ENCODE data around the gene LMBR1. TPM values are rescaled to one million over a fixed set of nuclear protein-coding genes. Genes with fewer than 3 reads are reported as not detected.

Gene LMBR1
- total RNA-seq, 8 experiments from 2014 or later, result 26.4 to 64.1 (median 31.4) TPM

DNA sequence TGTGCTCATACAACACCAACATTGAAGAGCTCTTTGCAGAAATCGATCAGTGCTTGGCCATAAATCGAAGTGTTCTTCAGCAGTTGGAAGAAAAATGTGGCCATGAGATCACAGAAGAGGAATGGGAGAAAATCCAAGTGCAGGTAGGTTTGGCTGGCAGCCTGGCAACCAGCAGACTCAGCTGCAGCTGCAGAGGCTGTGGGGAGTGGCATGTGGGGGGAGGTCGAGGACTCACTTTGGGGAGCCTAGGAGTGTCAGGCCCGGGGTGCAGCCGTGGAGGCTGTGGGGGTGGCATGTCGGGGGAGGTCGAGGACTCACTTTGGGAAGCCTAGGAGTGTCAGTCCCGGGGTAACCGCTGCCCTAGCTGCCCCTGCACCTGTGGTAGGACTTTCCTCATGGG, 217.3 kb downstream of the LMBR1 start:
- no peak overlapping the region for H3K4me3 ChIP-seq
- in situ Hi-C loops (cut with MboI; ENCODE audit: low pct_unique_long_range_greater_than_20kb in 2 of 9, low sequenced_read_pairs in 9 of 9, unreplicated experiment in 9 of 9), result no loop called here
- no peak overlapping the region for H3K27ac ChIP-seq
- no peaks in the 10 kb centered on the region for H3K4me1 ChIP-seq (replicated peaks in 1 of 2)
- 81 to 100% (median 94%) methylated on average over 1 to 2 of the region's 9 CpGs; no CpG with 5 or more reads in 5 of the 10 experiments for WGBS, 10 experiments
- ATAC-seq (replicated peaks in 6 of 8), result no peak

DNA sequence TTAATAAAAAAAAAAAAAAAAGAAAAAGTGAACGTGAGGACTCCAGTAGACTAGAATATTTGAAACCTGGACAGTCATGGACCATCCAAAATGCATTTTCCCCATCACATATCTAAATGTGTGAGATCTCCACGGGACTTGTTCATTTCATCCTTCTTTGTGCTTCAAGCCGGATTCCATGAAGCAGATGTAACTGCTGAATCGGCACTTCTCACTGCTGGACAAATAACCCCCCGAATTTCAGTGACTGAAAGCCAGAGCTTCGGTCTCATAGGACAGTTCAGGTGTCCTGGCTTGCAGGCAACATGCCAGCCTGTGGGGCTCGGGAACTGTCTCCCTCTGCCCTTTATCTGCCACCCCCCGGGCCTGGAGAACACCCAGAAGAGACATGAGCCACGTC, 219.1 kb downstream of the LMBR1 start:
- H3K27ac ChIP-seq, result no peak overlapping the region
- H3K4me3 ChIP-seq, result no peak overlapping the region
- H3K4me1 ChIP-seq (replicated peaks in 1 of 2), result no peaks in the 10 kb centered on the region
- in situ Hi-C loops (cut with MboI; ENCODE audit: low pct_unique_long_range_greater_than_20kb in 2 of 9, low sequenced_read_pairs in 9 of 9, unreplicated experiment in 9 of 9), result no loop called here
- WGBS, 10 experiments, result 89 to 100% (median 94%) methylated on average over 1 to 5 of the region's 9 CpGs; no CpG with 5 or more reads in 3 of the 10 experiments
- ATAC-seq (replicated peaks in 6 of 8), result no peak

DNA sequence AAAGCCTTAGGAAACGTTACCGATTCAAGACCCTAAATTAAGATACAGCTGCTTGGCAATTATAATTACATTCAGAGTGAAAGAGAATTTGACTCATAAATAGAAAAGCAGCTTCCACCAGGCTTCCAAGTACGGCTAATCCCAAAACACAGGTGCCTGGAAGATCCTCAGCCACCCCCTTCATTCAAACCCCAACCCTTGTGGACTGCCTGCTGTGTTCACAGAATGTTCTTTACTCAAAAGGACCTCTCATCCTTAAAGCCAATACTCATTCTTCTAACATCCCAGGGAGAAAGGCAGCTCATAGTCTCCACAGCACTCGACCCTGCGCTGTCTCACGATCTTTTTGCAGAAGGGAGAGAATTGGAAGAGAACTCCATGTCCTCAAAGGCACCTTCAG, 219.5 kb downstream of the LMBR1 start:
- Histone ChIP-seq H3K4me3 (no peak overlapping the region), H3K4me1 (replicated peaks in 1 of 2) (no peaks in the 10 kb centered on the region), H3K27ac (no peak overlapping the region)
- in situ Hi-C loops (cut with MboI; ENCODE audit: low pct_unique_long_range_greater_than_20kb in 2 of 9, low sequenced_read_pairs in 9 of 9, unreplicated experiment in 9 of 9), result no loop called here
- ATAC-seq (replicated peaks in 6 of 8), result no peak
- WGBS, 10 experiments, result 74 to 92% (median 87%) methylated on average over 3 to 5 of the region's 6 CpGs; no CpG with 5 or more reads in 1 of the 10 experiments

DNA sequence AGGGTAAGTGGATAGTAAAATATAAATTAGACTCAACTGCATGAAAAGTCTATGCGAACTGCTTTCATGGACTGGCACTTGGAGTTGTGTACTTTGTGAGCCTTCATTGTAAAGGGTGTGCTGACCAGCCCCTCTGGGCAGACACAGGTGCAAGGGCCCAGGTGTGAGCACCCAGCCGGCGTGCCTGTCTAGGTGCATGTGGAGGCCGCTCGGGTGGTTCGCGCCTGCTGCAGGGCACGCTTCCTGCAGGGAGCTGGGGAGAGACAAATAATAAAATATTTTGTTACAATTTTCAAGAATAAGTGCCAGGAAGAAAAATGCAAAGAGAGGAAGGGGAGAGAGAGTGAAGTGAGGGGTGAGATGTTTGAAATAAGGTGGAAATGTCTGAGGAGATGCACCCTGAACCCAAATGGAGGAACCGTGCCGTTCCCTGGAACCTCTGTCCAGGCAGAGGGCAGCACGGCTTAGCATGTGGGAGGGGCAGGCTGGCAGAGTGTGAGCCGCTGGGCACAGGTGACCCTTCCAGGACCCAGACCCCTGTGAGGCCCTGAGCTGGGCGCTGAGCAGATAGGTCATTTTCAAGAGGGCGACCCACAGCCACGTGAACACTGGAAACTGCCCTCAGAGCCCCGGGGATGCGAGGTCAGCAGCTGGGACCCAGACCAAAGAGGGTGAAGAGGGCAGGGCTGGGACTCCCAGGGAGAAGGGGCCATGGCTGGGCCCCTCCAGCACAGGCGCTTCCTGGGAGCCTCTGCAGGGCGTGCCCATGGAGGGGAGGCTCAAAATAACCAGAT, 223.8 kb downstream of the LMBR1 start:
- no peaks in the 10 kb centered on the region for H3K4me1 ChIP-seq (replicated peaks in 1 of 2)
- no peak for ATAC-seq (replicated peaks in 6 of 8)
- WGBS, 10 experiments, result 60 to 100% (median 98%) methylated on average over 1 to 12 of the region's 19 CpGs; no CpG with 5 or more reads in 1 of the 10 experiments
- in situ Hi-C loops (cut with MboI; ENCODE audit: low pct_unique_long_range_greater_than_20kb in 2 of 9, low sequenced_read_pairs in 9 of 9, unreplicated experiment in 9 of 9), result no loop called here
- no peak overlapping the region for H3K27ac ChIP-seq
- no peak overlapping the region for H3K4me3 ChIP-seq

DNA sequence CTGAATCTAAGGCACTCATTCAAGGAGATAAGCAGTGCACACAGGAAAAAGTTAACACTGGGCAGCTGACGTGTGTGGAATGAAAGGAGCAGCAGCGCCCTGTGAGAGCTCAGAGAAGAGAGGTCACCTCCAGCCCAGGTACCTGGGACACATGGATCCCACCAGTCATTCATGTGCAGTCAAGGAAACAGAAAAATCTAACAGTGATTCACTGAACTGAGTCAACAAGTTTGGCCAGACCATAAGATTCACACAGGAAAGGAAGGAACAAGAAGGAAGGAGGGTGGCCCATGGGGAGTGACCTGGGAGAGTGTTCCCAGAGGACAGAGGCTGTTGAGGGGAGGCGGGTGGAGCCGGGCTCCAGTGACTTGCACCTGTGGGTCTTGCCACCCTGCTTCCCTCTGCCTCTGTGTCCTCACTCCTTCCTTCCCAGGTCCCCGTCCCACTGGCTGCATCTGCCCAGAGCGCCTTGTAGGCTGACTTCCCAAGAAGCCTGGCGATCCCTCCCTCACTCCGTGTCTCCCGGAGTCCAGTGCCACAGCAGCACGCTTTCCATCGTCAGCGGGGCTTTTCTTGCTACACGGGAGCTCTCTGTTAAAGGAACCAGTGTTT, 224.7 kb downstream of the LMBR1 start:
- H3K4me1 ChIP-seq (replicated peaks in 1 of 2), result no peaks in the 10 kb centered on the region
- ATAC-seq (replicated peaks in 6 of 8), result peak in 1 of 8 experiments; percentile 22
- in situ Hi-C loops (cut with MboI; ENCODE audit: low pct_unique_long_range_greater_than_20kb in 2 of 9, low sequenced_read_pairs in 9 of 9, unreplicated experiment in 9 of 9), result no loop called here
- WGBS, 10 experiments, result 60 to 92% (median 84%) methylated on average over 1 to 7 of the region's 13 CpGs; no CpG with 5 or more reads in 2 of the 10 experiments
- H3K4me3 ChIP-seq, result no peak overlapping the region
- no peak overlapping the region for H3K27ac ChIP-seq

DNA sequence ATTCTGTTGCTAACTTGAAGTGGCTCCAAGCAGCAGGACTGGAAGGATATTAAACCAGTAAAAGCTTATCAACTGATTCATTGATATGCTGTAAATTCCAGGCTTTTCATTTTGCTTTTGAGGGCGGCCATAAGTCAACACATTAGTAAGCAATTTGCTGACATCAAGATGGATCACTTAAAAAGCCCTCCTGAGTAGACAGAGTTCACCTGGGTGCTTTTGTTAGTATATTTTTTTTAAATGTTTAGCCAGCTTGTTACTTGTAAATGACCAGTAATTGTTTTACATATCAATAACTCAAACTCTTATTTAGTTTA, 225.9 kb downstream of the LMBR1 start:
- 0 to 100% (median 18%) methylated on average over 1 of the region's 1 CpG; no CpG with 5 or more reads in 3 of the 10 experiments for WGBS, 10 experiments
- no peak overlapping the region for H3K27ac ChIP-seq
- in situ Hi-C loops (cut with MboI; ENCODE audit: low pct_unique_long_range_greater_than_20kb in 2 of 9, low sequenced_read_pairs in 9 of 9, unreplicated experiment in 9 of 9), result no loop called here
- no peak overlapping the region for H3K4me3 ChIP-seq
- ATAC-seq (replicated peaks in 6 of 8), result no peak
- H3K4me1 ChIP-seq (replicated peaks in 1 of 2), result no peaks in the 10 kb centered on the region

DNA sequence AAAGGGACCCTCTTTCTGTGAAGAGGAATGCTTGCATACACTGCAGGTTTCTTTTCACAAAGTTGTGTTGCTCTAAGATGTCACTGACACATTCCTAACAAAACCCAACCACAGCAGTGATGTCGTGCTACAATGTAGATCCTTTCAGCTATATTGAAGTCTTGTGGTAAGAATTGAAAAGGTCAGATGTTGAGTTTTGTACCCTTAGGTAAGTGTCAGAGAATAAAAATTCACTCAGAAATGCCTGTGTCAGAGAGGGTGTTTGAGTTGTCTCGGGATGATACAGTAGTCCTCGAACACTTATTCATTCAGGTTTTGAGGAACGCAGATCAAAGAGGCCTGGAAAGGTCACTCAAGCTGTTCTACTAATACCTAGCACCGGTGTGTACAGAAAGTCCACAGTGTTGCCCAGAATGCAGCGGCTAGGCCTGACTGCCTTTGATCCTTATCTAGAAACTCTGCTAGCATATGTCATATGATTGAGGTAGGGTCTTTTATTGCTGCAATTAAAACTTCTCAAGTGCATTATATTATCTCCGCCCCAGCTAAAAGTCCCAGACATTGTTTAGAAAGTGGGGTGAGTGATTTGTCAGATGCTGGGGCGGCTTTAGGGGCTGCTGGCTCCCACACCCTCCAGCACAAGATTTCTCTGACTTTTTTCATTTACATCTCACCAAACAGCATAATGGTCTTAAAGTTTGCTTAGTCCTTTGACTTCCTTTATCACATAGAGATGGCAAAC, 226.4 kb downstream of the LMBR1 start:
- 20 to 88% (median 71%) methylated on average over 1 to 7 of the region's 8 CpGs; no CpG with 5 or more reads in 1 of the 10 experiments for WGBS, 10 experiments
- Histone ChIP-seq H3K27ac (no peak overlapping the region), H3K4me1 (replicated peaks in 1 of 2) (no peaks in the 10 kb centered on the region), H3K4me3 (no peak overlapping the region)
- in situ Hi-C loops (cut with MboI; ENCODE audit: low pct_unique_long_range_greater_than_20kb in 2 of 9, low sequenced_read_pairs in 9 of 9, unreplicated experiment in 9 of 9), result no loop called here
- ATAC-seq (replicated peaks in 6 of 8), result peak in 3 of 8 experiments; percentile 20 to 77 (median 36)

DNA sequence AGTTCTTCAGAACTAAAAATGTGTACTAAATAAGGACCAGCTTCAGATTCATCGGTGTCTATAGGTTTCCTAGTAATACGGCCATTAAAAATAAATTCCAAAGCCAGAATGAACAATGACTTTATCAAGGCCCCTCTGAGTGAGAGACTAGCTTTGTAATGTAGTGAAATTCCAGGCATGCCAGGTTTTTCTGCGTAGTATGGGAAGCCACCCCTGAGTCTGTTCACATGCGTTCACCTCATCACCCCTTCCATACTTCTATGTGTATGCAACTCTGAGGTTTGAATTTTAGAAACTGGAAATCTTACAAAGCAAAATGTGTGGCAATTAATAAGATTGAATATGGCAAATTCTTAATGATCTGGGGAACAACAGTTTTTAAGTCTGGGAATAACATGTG, 227.9 kb downstream of the LMBR1 start:
- peak in 2 of 8 experiments; percentile 41 to 59 for ATAC-seq (replicated peaks in 6 of 8)
- H3K4me1 ChIP-seq (replicated peaks in 1 of 2), result no peaks in the 10 kb centered on the region
- 80 to 100% (median 90%) methylated on average over 1 to 4 of the region's 4 CpGs; no CpG with 5 or more reads in 1 of the 10 experiments for WGBS, 10 experiments
- in situ Hi-C loops (cut with MboI; ENCODE audit: low pct_unique_long_range_greater_than_20kb in 2 of 9, low sequenced_read_pairs in 9 of 9, unreplicated experiment in 9 of 9), result no loop called here
- H3K4me3 ChIP-seq, result no peak overlapping the region
- no peak overlapping the region for H3K27ac ChIP-seq

DNA sequence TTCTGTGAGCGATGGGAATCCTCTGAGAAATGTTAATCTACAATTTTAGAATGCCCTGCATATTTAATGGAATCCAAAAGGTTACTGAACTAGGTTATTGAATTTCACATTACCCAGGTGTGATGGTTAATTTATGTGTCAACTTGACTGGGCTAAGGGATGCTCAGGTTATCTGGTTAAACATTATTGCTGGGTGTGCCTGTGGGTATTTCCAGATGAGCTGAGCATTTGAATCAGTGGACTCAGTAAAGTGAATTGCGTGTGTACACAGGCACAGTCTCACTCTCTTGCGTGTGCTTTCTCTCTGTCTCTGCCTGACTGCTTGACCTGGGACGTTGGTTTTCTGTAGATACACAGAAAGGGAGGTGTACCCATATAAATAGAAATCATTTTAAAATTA, 230.7 kb downstream of the LMBR1 start:
- Histone ChIP-seq H3K27ac (no peak overlapping the region), H3K4me1 (replicated peaks in 1 of 2) (no peaks in the 10 kb centered on the region), H3K4me3 (no peak overlapping the region)
- no peak for ATAC-seq (replicated peaks in 6 of 8)
- in situ Hi-C loops (cut with MboI; ENCODE audit: low pct_unique_long_range_greater_than_20kb in 2 of 9, low sequenced_read_pairs in 9 of 9, unreplicated experiment in 9 of 9), result no loop called here
- WGBS, 10 experiments, result 55 to 100% (median 82%) methylated on average over 1 to 4 of the region's 4 CpGs

DNA sequence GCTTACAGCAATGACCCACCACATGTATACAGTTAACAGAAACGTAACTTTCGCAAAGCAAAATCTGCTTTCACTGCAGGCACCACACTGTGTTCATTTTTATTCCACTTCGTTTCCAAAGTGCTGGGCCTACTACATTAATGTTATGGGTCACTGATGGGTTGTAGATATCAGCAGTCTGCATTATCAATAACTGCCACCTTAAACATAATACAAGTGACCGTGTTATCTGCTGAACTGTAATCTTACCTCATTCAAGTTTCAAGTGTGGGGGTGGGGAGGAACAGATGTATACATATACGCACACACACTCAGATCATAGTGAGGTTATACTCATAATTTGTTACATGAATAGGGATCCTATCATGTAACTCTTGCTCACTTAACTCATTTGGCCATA, 231.3 kb downstream of the LMBR1 start:
- Histone ChIP-seq H3K4me3 (no peak overlapping the region), H3K27ac (no peak overlapping the region), H3K4me1 (replicated peaks in 1 of 2) (peaks cover 0 to 4% of the 10 kb centered on the region in 2 donors)
- in situ Hi-C loops (cut with MboI; ENCODE audit: low pct_unique_long_range_greater_than_20kb in 2 of 9, low sequenced_read_pairs in 9 of 9, unreplicated experiment in 9 of 9), result no loop called here
- 83 to 100% (median 100%) methylated on average over 1 to 5 of the region's 5 CpGs for WGBS, 10 experiments
- ATAC-seq (replicated peaks in 6 of 8), result no peak

DNA sequence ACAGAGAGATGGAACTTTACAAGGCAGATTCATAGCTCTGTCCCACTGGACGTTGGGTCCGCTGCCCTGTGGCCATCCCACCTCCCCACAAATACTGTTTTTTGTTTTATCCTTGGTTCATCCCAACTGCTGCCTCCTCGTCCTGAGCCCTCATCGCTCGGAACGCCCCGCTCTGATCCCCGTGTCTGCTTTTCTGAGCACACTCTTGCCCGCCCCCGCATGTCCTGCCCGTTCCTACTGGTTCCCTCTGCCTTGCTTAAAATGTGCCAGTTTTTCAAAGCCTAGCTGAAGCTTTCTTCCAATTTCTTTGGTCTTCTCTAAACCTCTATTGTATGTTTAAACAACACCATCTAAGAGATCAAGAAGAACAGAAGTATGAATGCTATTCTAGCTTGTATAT, 233.0 kb downstream of the LMBR1 start:
- in situ Hi-C loops (cut with MboI; ENCODE audit: low pct_unique_long_range_greater_than_20kb in 2 of 9, low sequenced_read_pairs in 9 of 9, unreplicated experiment in 9 of 9), result no loop called here
- Histone ChIP-seq H3K27ac (no peak overlapping the region), H3K4me3 (no peak overlapping the region), H3K4me1 (replicated peaks in 1 of 2) (peaks cover 0 to 5% of the 10 kb centered on the region in 2 donors)
- ATAC-seq (replicated peaks in 6 of 8), result no peak
- 60 to 95% (median 85%) methylated on average over 6 to 11 of the region's 11 CpGs; no CpG with 5 or more reads in 2 of the 10 experiments for WGBS, 10 experiments

DNA sequence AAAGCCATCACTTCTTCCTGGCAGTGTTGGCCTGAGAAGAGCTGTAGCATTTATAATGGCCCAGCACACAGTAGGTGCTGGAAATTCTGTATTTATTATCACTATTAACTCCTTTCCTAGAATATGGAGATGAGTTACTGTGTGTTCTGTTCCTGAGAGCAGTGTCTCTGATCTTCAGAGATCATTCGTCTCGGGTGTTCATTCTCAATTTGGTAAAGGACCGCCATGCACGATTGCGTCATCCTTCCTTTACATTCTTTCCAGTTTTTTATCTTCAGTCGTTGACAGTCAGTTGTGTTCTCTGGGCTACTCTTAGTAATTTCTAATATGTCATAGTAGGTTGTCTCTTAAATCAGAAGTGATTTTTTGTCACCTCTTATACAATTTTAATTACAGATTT, 233.8 kb downstream of the LMBR1 start:
- H3K27ac ChIP-seq, result no peak overlapping the region
- H3K4me1 ChIP-seq (replicated peaks in 1 of 2), result peaks cover 0 to 5% of the 10 kb centered on the region in 2 donors
- no peak overlapping the region for H3K4me3 ChIP-seq
- WGBS, 10 experiments, result 57 to 100% (median 96%) methylated on average over 3 to 6 of the region's 6 CpGs; no CpG with 5 or more reads in 1 of the 10 experiments
- ATAC-seq (replicated peaks in 6 of 8), result no peak
- in situ Hi-C loops (cut with MboI; ENCODE audit: low pct_unique_long_range_greater_than_20kb in 2 of 9, low sequenced_read_pairs in 9 of 9, unreplicated experiment in 9 of 9), result no loop called here

DNA sequence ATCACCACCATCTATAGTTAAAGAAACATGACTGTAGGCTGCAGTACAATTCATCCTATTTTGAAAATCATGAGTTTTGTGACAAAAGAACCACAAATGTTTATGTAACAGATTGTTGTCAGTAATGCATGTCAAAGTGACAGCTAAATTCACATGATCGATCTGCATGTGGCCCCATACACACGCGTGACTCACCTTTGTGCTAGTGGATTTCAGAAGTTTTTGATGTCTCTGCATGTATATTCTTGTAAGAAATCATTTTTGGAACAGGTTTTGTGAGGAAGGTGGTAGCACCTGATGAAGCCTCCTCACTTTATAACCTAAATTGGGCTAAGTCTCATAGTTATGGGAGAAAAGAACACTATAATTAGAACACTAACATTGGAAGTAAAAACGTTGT, 235.3 kb downstream of the LMBR1 start:
- in situ Hi-C loops (cut with MboI; ENCODE audit: low pct_unique_long_range_greater_than_20kb in 2 of 9, low sequenced_read_pairs in 9 of 9, unreplicated experiment in 9 of 9), result no loop called here

More for the DNA sequence above, 235.3 kb downstream of the LMBR1 start:
- WGBS, 10 experiments, result 49 to 100% (median 96%) methylated on average over 1 to 4 of the region's 4 CpGs; no CpG with 5 or more reads in 1 of the 10 experiments
- H3K4me3 ChIP-seq, result no peak overlapping the region
- no peak for ATAC-seq (replicated peaks in 6 of 8)
- no peak overlapping the region for H3K27ac ChIP-seq
- peaks cover 0 to 5% of the 10 kb centered on the region in 2 donors for H3K4me1 ChIP-seq (replicated peaks in 1 of 2)
